HL-60 (cell line): ENCODE measurements around the gene COL19A1.

ENCODE experiments used
- DNase-seq, 2 experiments: peaks; one replicate each; pipeline ENCODE4 v3.0.0-alpha.2; 2010 to 2020; ENCODE audit warnings: low read depth in 1 of 2, low spot score in 1 of 2
- H3K27ac ChIP-seq: fragments of 250-450 bp; sonication (Bioruptor Pico); replicated peaks from 2 replicates; pipeline ENCODE4 v1.5.1; 2020; ENCODE audit warnings: mild to moderate bottlenecking, moderate library complexity
- H3K27me3 ChIP-seq: fragments of 250-450 bp; sonication (Bioruptor Pico); 2 replicates; pipeline ENCODE4 v1.5.1; 2021; ENCODE audit warnings: mild to moderate bottlenecking, moderate library complexity; ENCODE audit not compliant: insufficient read depth, poor library complexity, severe bottlenecking
- H3K4me3 ChIP-seq: replicated peaks from 2 replicates; pipeline ENCODE4 v1.5.1; 2011; ENCODE audit warnings: mild to moderate bottlenecking, control low read depth, low read length; ENCODE audit not compliant: insufficient read depth
- GABPA ChIP-seq: IDR thresholded peaks from 2 replicates; pipeline ENCODE4 v1.6.1; 2012; ENCODE audit warnings: low read depth
- POLR2AphosphoS5 ChIP-seq: IDR thresholded peaks from 2 replicates; pipeline ENCODE4 v1.6.1; 2012; ENCODE audit warnings: low read depth
- SPI1 ChIP-seq: IDR thresholded peaks from 2 replicates; pipeline ENCODE4 v1.6.1; 2012; ENCODE audit warnings: low read depth, mild to moderate bottlenecking, borderline replicate concordance
- long read RNA-seq: library from polyadenylated mRNA; unstranded; transcript quantifications from one replicate; pipeline ENCODE4 v2.0.0, GENCODE V29; 2020
- TF ChIP-seq, protein P1 (sequence below): IDR thresholded peaks from 2 replicates; pipeline ENCODE4 v1.6.1; 2012; ENCODE audit warnings: low read depth; ENCODE audit not compliant: insufficient replicate concordance
- TF ChIP-seq, protein P2 (sequence below): IDR thresholded peaks from one replicate; pipeline ENCODE4 v1.5.1; 2011; ENCODE audit warnings: low read length, control low read depth, inconsistent platforms; ENCODE audit not compliant: insufficient read depth

COL19A1 gene
- long read RNA-seq, result 0 reads

DNA sequence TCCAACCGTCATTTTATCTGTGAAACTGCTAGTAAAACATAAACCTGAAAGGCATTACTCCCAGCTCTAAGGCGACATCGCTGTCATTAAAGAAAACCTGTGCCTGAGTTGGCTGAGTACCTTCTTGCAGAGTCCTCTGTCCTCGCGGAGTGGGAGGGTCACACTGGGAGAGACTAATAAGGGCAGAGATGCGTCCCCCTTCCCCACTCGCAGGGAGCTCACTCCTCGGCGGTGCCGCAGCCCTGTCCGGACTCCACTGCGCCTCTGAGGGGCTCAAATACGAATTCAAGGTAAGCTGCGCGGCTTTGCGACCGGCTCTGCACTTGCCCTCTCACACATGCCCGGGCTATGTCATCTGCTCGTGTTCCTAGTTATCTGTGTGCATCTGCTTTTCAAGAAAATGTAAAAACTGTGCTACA lies at the start of gene COL19A1:
Gene COL19A1, plus strand, starts transcription at position 206 of the 419 bp plus-strand sequence. CDS start 13,012 bp downstream, outside the sequence.
- H3K27me3 ChIP-seq, result peaks cover 30% of the 10 kb centered on the region

DNA sequence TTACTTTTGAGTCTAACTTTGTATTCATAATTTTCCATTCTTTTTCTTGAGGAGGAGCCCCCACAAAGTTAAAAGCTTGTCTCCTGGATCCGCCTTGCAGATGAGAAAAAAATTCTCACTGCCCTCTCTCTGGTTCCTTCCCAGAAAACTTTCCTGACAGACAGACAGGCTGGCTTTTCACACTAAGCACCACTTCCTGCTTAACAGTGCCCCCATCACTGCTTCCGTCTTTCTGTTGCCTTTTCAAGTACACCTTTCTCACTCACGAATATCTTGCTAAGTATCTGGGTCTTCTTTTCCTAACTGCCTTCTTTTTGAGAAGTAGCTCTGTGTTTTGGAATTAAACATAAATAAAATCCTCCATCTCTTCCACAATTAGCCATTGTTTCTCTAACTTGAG lies 49.8 kb upstream of the COL19A1 start:
- Histone ChIP-seq H3K4me3 (no peak overlapping the region), H3K27ac (no peak overlapping the region), H3K27me3 (no peaks in the 10 kb centered on the region)
- TF ChIP-seq, protein P1, sequence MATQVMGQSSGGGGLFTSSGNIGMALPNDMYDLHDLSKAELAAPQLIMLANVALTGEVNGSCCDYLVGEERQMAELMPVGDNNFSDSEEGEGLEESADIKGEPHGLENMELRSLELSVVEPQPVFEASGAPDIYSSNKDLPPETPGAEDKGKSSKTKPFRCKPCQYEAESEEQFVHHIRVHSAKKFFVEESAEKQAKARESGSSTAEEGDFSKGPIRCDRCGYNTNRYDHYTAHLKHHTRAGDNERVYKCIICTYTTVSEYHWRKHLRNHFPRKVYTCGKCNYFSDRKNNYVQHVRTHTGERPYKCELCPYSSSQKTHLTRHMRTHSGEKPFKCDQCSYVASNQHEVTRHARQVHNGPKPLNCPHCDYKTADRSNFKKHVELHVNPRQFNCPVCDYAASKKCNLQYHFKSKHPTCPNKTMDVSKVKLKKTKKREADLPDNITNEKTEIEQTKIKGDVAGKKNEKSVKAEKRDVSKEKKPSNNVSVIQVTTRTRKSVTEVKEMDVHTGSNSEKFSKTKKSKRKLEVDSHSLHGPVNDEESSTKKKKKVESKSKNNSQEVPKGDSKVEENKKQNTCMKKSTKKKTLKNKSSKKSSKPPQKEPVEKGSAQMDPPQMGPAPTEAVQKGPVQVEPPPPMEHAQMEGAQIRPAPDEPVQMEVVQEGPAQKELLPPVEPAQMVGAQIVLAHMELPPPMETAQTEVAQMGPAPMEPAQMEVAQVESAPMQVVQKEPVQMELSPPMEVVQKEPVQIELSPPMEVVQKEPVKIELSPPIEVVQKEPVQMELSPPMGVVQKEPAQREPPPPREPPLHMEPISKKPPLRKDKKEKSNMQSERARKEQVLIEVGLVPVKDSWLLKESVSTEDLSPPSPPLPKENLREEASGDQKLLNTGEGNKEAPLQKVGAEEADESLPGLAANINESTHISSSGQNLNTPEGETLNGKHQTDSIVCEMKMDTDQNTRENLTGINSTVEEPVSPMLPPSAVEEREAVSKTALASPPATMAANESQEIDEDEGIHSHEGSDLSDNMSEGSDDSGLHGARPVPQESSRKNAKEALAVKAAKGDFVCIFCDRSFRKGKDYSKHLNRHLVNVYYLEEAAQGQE, result no peak
- no peak for TF ChIP-seq SPI1
- TF ChIP-seq GABPA, result no peak
- TF ChIP-seq, protein P2, sequence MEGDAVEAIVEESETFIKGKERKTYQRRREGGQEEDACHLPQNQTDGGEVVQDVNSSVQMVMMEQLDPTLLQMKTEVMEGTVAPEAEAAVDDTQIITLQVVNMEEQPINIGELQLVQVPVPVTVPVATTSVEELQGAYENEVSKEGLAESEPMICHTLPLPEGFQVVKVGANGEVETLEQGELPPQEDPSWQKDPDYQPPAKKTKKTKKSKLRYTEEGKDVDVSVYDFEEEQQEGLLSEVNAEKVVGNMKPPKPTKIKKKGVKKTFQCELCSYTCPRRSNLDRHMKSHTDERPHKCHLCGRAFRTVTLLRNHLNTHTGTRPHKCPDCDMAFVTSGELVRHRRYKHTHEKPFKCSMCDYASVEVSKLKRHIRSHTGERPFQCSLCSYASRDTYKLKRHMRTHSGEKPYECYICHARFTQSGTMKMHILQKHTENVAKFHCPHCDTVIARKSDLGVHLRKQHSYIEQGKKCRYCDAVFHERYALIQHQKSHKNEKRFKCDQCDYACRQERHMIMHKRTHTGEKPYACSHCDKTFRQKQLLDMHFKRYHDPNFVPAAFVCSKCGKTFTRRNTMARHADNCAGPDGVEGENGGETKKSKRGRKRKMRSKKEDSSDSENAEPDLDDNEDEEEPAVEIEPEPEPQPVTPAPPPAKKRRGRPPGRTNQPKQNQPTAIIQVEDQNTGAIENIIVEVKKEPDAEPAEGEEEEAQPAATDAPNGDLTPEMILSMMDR, result no peak
- no peak for TF ChIP-seq POLR2AphosphoS5
- no peak for DNase-seq

More for the DNA sequence above, at the start of gene COL19A1:
- Histone ChIP-seq H3K27ac (no peak within 1 kb of the TSS), H3K4me3 (peak within 1 kb of the TSS; percentile 42)
- peak in 1 of 2 experiments; percentile 10 for DNase-seq
- TF ChIP-seq, protein P2, result no peak
- TF ChIP-seq GABPA (no peak), SPI1 (no peak), POLR2AphosphoS5 (no peak)
- TF ChIP-seq, protein P1, result no peak

DNA sequence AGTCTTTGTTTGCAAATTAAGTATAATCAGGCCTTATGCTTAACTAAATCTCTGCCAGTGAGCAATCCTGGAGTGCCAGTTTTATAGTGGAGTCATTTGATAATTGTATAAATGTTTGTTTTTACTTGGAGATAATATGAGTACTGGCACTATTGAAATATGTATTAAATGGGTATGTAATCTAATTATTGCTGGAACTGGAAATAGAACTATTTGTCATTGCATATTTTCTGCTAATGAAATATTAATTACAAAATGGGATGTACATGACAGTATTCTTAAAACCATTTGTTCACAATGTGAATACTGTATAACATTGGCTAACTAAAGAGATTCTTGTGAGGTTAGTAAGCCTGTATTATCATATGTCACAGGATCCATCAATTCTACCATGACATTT lies 49.0 kb upstream of the COL19A1 start:
- TF ChIP-seq, protein P1, result no peak
- TF ChIP-seq, protein P2, result no peak
- TF ChIP-seq SPI1 (no peak), POLR2AphosphoS5 (no peak), GABPA (no peak)
- no peak for DNase-seq
- H3K27me3 ChIP-seq, result no peaks in the 10 kb centered on the region
- H3K4me3 ChIP-seq, result no peak overlapping the region
- no peak overlapping the region for H3K27ac ChIP-seq
